H1 (cell line): ENCODE data around the gene GNAQ.

Experiments
- BRCA1 ChIP-seq: IDR thresholded peaks from 2 replicates; pipeline ENCODE4 v1.6.1; 2012; ENCODE audit warnings: low read depth, low read length, improper control_type of control experiment
- CEBPB ChIP-seq: IDR thresholded peaks from 2 replicates; pipeline ENCODE4 v1.6.1; 2012; ENCODE audit warnings: low read depth, low read length
- MAFK ChIP-seq: IDR thresholded peaks from 2 replicates; pipeline ENCODE4 v1.6.1; 2012; ENCODE audit warnings: low read depth, mild to moderate bottlenecking, improper control_type of control experiment, low read length
- TAF1 ChIP-seq: IDR thresholded peaks from 2 replicates; pipeline ENCODE4 v1.6.1; 2011; ENCODE audit warnings: mild to moderate bottlenecking, low read depth, low read length
- USF2 ChIP-seq: IDR thresholded peaks from 2 replicates; pipeline ENCODE4 v1.6.1; 2011; ENCODE audit warnings: low read length, improper control_type of control experiment

DNA sequence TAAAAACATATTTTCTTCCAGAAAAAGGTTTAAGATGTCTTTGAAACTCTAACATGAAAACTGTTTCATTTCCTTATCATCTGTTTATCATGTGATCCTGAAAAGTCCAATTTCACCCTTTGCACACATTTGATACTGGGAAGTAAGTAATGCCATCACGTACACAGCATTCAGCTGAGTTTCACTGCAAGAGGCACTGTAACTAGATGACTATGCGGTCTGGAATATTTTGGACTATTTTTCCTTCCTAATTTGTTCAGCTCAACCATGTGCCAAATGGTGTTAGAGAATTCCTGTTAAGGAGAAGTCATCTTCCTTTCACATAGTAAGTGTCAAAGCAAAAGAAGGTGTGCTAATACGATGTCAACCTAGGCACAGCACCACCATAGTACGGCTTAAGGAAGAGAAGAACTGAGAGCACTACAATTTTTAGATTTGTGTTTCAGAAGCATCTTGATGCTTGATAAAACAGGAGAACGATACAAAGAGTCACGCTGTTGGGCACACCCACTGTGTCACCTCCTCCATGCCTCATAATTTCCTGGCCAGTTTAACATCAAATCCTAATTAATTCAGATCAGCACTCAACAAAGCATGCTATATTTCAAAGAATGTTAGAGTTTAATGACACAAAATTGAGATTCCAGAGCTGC is 77.5 kb downstream of the GNAQ start:
- no peak for TF ChIP-seq USF2
- TF ChIP-seq MAFK, result no peak
- no peak for TF ChIP-seq BRCA1
- TF ChIP-seq TAF1, result no peak
- TF ChIP-seq CEBPB, result no peak
